Measurements from ENCODE around the gene LUZP2.

The LUZP2 gene

DNA sequence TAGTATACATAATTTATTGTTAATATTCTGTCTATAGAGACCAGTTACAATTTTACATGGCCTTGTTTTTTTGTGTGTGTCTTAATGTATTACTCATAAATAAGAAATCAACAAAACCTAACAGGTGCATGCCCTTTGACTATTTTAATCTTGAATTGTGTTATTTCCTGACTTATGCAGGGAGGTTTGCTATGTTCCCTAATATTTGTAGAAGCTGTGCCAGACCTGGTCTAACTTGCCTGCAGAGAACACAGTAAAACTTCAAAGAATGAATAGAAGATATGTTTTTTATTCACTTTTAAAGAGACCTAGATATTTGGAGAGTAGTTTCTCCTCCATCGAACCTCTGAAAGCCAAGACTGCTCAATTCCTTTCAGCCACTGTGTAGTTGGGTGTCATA is 234.7 kb downstream of the LUZP2 start:
- no peak for DNase-seq (ENCODE audit: extremely low read depth, low read depth)
- TF ChIP-seq CTCF (IDR thresholded peaks at IDR 0.05; ENCODE audit: low read depth, low read length), result no peak

- TF ChIP-seq CTCF (IDR thresholded peaks at IDR 0.05; ENCODE audit: low read depth, low read length), result no peak
- DNase-seq (ENCODE audit: extremely low read depth, low read depth), result no peak
Observed at GRCh38 chr11:24734742-24735237, 237.9 kb downstream of the LUZP2 start.

DNA sequence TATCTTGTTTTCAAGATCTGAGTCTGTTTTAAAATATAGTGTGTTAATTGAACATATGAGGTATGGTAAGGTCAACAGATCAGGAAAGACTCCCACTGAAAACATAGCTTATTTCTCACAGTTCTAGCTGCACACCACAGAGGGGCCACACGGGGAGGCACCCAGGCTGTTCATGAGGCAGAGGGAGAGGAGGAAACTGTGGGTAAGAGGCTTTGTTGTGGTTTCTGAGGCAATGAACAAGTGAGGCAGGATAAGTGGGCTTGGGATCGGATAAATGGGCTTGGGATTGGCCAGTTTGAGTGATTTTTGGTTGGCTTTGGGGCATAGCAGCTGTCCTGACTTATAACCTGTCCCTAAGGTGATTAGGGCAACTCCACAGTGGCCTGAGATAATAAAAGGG is 242.1 kb downstream of the LUZP2 start:
- TF ChIP-seq CTCF (IDR thresholded peaks at IDR 0.05; ENCODE audit: low read depth, low read length), result no peak
- no peak for DNase-seq (ENCODE audit: extremely low read depth, low read depth)

DNA sequence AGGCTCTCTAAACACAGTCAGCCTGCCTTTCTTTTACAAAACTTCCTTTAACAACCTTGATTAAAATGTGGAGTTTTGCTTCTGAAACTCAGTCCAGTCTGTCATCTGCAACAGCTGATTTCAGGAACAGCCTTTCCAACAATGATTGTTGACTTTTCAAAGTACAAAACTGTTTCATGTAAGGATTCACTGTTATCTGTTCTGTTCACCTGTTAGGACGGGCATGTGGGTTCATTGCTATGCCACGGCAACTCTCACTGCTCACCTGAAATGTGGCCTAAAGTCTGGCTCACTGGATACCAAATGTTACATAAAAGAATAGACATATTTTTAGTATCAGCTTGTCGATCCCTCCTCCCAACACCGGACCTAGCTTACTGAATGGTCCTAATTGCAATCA is 242.8 kb downstream of the LUZP2 start:
- DNase-seq (ENCODE audit: extremely low read depth, low read depth), result no peak
- no peak for TF ChIP-seq CTCF (IDR thresholded peaks at IDR 0.05; ENCODE audit: low read depth, low read length)

DNA sequence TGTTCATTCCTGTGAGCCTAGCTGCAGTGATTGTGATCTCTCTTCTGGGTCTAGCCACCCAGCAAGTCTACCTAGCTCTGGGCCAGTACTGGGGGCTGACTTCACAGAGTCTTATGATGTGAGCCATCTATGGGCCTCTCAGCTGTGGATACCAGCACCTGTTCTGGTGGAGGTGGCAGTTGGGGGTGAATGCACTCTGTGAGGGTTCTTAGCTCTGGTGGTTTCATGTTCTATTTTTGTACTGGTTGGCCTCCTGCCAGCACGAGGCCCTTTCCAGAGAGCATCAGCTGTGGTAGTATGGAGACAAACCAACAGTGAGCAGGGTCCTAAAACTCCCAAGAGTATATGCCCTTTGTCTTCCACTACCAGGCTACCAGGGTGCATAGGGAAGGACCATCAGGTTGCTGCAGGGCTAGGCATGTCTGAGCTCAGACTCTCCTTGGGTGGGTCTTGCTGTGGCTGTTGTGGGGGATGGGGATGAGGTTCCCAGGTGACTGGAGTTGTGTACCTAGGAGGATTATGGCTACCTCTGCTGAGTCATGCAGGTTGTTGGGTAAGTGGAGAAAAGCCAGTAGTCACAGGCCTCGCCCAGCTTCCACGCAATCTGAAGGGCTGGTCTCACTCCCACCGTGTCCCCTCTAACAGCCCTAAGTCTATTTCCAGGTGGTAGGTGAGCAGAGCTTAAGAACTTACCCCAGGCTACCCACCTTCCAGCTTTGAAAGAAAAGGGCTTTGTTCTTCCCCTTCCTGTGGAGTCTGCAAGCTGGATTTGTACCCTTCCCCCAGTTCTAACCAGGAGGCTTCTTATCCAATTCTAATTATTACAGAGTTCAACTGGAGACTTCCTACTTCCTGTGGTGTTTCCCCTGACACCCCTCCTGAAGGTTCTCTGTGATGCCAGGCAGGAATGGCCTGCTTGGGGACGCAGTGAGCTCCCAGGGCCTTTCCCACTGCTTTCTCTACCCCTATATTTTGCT is 250.7 kb downstream of the LUZP2 start:
- TF ChIP-seq CTCF (IDR thresholded peaks at IDR 0.05; ENCODE audit: low read depth, low read length), result no peak

DNA sequence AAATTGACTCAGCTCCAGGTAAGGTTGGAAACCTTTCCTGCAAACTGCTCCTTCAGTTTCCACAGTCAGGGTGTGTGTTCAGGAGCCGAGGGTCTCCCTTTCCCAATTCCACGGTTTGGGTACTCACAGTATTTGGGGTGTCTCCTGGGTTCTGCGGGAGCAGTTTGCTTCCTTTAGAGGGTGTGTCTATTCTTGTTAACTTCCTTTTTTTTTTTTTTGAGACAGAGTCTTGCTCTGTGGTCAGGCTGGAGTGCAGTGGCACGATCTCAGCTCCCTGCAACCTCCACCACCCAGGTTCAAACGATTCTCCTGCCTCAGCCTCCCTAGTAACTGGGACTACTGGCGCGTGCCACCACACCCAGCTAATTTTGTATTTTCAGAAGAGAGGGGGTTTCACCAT is 251.4 kb downstream of the LUZP2 start:
- no peak for DNase-seq (ENCODE audit: extremely low read depth, low read depth)

More for the DNA sequence above, 250.7 kb downstream of the LUZP2 start:
- DNase-seq (ENCODE audit: extremely low read depth, low read depth), result no peak

More for the DNA sequence above, 251.4 kb downstream of the LUZP2 start:
- no peak for TF ChIP-seq CTCF (IDR thresholded peaks at IDR 0.05; ENCODE audit: low read depth, low read length)

Data from AG09319 (cell line).